SK-N-SH (cell line): Measurements from ENCODE around the gene YAF2. TPM values are rescaled to one million over a fixed set of nuclear protein-coding genes. Genes with fewer than 3 reads are reported as not detected.

Experiments used
- CTCF ChIA-PET: fragments of 300-600, 350-600 bp; formaldehyde crosslinking; extraction: SDS; loops from one replicate; lab custom pipeline; 2021; lab: Yijun Ruan, JAX
- POLR2A ChIA-PET: fragments of 350-600 bp; sonication (Branson Sonifier 250); formaldehyde crosslinking; extraction: SDS; loops from one replicate; lab custom pipeline; 2020; ENCODE audit warnings: antibody characterized with exemption, inconsistent platforms; lab: Yijun Ruan, JAX
- DNase-seq: peaks from one replicate; pipeline ENCODE4 v3.0.0; 2012
- H2AFZ ChIP-seq: fragments of 200-600 bp; sonication (generic); 2 replicates; pipeline ENCODE4 v1.8.1; 2016; ENCODE audit warnings: antibody characterized with exemption, mild to moderate bottlenecking, low read depth
- H3F3A ChIP-seq: fragments of 200-600 bp; sonication (generic); replicated peaks from 2 replicates; pipeline ENCODE3; 2016; ENCODE audit warnings: antibody characterized with exemption, mild to moderate bottlenecking; ENCODE audit not compliant: insufficient read depth
- H3K27ac ChIP-seq, 2 experiments: fragments of 200-500 bp in 1 of 2; fragments of 200-600 bp in 1 of 2; sonication (Bioruptor generic) in 1 of 2; sonication (generic), shearing (Covaris generic) in 1 of 2; 2 replicates each; pipeline versions ENCODE4 v1.5.1 to v1.6.1; 2014 to 2016; ENCODE audit warnings: low read depth in 2 of 2, inconsistent platforms in 1 of 2, low read length in 1 of 2, mild to moderate bottlenecking in 1 of 2, mixed read lengths in 1 of 2
- H3K27me3 ChIP-seq: fragments of 200-600 bp; sonication (generic), shearing (Covaris generic); 2 replicates; pipeline ENCODE4 v1.6.1; 2016; ENCODE audit warnings: mixed run types; ENCODE audit not compliant: insufficient read depth
- H3K36me3 ChIP-seq, 2 experiments: fragments of 200-500 bp in 1 of 2; fragments of 200-600 bp in 1 of 2; sonication (Bioruptor generic) in 1 of 2; sonication (generic) in 1 of 2; replicated peaks in 1 of 2; 2 replicates each; pipeline versions ENCODE3 to v1.5.1; 2014 to 2016; ENCODE audit warnings: low read length in 1 of 2, mild to moderate bottlenecking in 1 of 2; ENCODE audit not compliant: insufficient read depth in 2 of 2, control insufficient read depth in 1 of 2
- H3K4me1 ChIP-seq, 2 experiments: fragments of 200-500 bp in 1 of 2; fragments of 200-600 bp in 1 of 2; sonication (Bioruptor generic) in 1 of 2; sonication (generic), shearing (Covaris generic) in 1 of 2; 2 replicates each; pipeline versions ENCODE4 v1.5.1 to v1.6.1; 2014 to 2016; ENCODE audit warnings: low read depth in 1 of 2, low read length in 1 of 2, mixed run types in 1 of 2; ENCODE audit not compliant: insufficient read depth in 2 of 2, control insufficient read depth in 1 of 2
- H3K4me2 ChIP-seq: fragments of 200-600 bp; sonication (generic), shearing (Covaris generic); 2 replicates; pipeline ENCODE4 v1.6.1; 2017; ENCODE audit warnings: mixed run types
- H3K4me3 ChIP-seq, 2 experiments: fragments of 200-500 bp in 1 of 2; fragments of 200-600 bp in 1 of 2; sonication (Bioruptor generic) in 1 of 2; sonication (generic), shearing (Covaris generic) in 1 of 2; 2 replicates each; pipeline versions ENCODE4 v1.5.1 to v1.8.1; 2014 to 2016; ENCODE audit warnings: low read depth in 2 of 2, inconsistent platforms in 1 of 2, low read length in 1 of 2, mild to moderate bottlenecking in 1 of 2, mixed read lengths in 1 of 2, moderate library complexity in 1 of 2
- H3K79me2 ChIP-seq: fragments of 200-600 bp; sonication (generic); 2 replicates; pipeline ENCODE4 v1.8.1; 2017; ENCODE audit warnings: mild to moderate bottlenecking; ENCODE audit not compliant: insufficient read depth
- H3K9ac ChIP-seq: fragments of 200-600 bp; sonication (generic); 2 replicates; pipeline ENCODE4 v1.6.1; 2017; ENCODE audit warnings: mixed run types
- H3K9me2 ChIP-seq: fragments of 200-600 bp; sonication (generic); 2 replicates; pipeline ENCODE4 v1.6.1; 2017; ENCODE audit warnings: mixed run types
- H3K9me3 ChIP-seq: fragments of 200-600 bp; sonication (generic); 2 replicates; pipeline ENCODE4 v1.6.1; 2017; ENCODE audit warnings: mixed run types, mild to moderate bottlenecking, moderate library complexity
- H4K20me1 ChIP-seq: fragments of 200-600 bp; sonication (generic); 2 replicates; pipeline ENCODE4 v1.6.1; 2017; ENCODE audit warnings: mild to moderate bottlenecking, mixed run types; ENCODE audit not compliant: insufficient read depth
- EP300 ChIP-seq, 2 experiments: IDR thresholded peaks; 2 replicates each; pipeline versions ENCODE4 v1.4.0 to v1.6.1; 2012; ENCODE audit warnings: borderline replicate concordance in 1 of 2, low read depth in 1 of 2, low read length in 1 of 2
- EZH2phosphoT487 ChIP-seq: fragments of 200-600 bp; sonication (generic); IDR thresholded peaks from 2 replicates; pipeline ENCODE4 v1.6.1; 2017; ENCODE audit warnings: low read depth, mixed run types, mild to moderate bottlenecking, antibody characterized with exemption, moderate library complexity, borderline replicate concordance
- FOSL2 ChIP-seq: IDR thresholded peaks from 2 replicates; pipeline ENCODE4 v1.4.0; 2012; ENCODE audit warnings: low read depth, mild to moderate bottlenecking, moderate library complexity, borderline replicate concordance
- FOXM1 ChIP-seq: IDR thresholded peaks from 2 replicates; pipeline ENCODE4 v1.4.0; 2012; ENCODE audit warnings: low read depth, mild to moderate bottlenecking
- GATA2 ChIP-seq: sonication (generic); formaldehyde crosslinking; IDR thresholded peaks from 2 replicates; pipeline ENCODE4 v1.5.0; 2020; ENCODE audit warnings: mild to moderate bottlenecking, missing genetic modification reagents
- JUND ChIP-seq: IDR thresholded peaks from 2 replicates; pipeline ENCODE4 v1.4.0; 2012
- NRF1 ChIP-seq: IDR thresholded peaks from 2 replicates; pipeline ENCODE4 v1.6.1; 2012; ENCODE audit warnings: low read depth, mild to moderate bottlenecking, low read length
- PBX3 ChIP-seq: IDR thresholded peaks from 2 replicates; pipeline ENCODE4; 2012
- POLR2AphosphoS5 ChIP-seq: IDR thresholded peaks from 2 replicates; pipeline ENCODE4 v1.6.1; 2012; ENCODE audit warnings: low read depth, low read length
- RAD21 ChIP-seq: IDR thresholded peaks from 2 replicates; pipeline ENCODE4 v1.6.1; 2012; ENCODE audit warnings: mild to moderate bottlenecking, low read length
- RCOR1 ChIP-seq: fragments of 150-350 bp; IDR thresholded peaks from 2 replicates; pipeline ENCODE4 v1.6.1; 2017; ENCODE audit warnings: antibody characterized with exemption, low read length
- REST ChIP-seq: IDR thresholded peaks from 2 replicates; pipeline ENCODE4 v1.6.1; 2012; ENCODE audit warnings: mild to moderate bottlenecking, low read depth, low read length, moderate library complexity
- RFX5 ChIP-seq: IDR thresholded peaks from 2 replicates; pipeline ENCODE4 v1.6.1; 2012; ENCODE audit warnings: mild to moderate bottlenecking, improper control_type of control experiment, low read length
- SIN3A ChIP-seq: IDR thresholded peaks from 2 replicates; pipeline ENCODE4 v1.6.1; 2012; ENCODE audit warnings: low read depth, mild to moderate bottlenecking, low read length, moderate library complexity, borderline replicate concordance
- TAF1 ChIP-seq: IDR thresholded peaks from 2 replicates; pipeline ENCODE4 v1.6.1; 2012; ENCODE audit warnings: low read depth, mild to moderate bottlenecking, low read length, moderate library complexity, borderline replicate concordance
- TCF12 ChIP-seq: IDR thresholded peaks from 2 replicates; pipeline ENCODE4 v1.4.0; 2012
- TEAD4 ChIP-seq: IDR thresholded peaks from 2 replicates; pipeline ENCODE4 v1.4.0; 2012; ENCODE audit warnings: mild to moderate bottlenecking, borderline replicate concordance; ENCODE audit not compliant: insufficient read depth
- USF2 ChIP-seq: fragments of 150-350 bp; IDR thresholded peaks from 2 replicates; pipeline ENCODE4 v1.6.1; 2017; ENCODE audit warnings: antibody characterized with exemption, low read length, low read depth, borderline replicate concordance
- YY1 ChIP-seq: IDR thresholded peaks from 2 replicates; pipeline ENCODE4 v1.4.0; 2012; ENCODE audit warnings: low read depth, mild to moderate bottlenecking
- WGBS: methylation state at CpG from one replicate; pipeline ENCODE4 v1.1.6; 2017; ENCODE audit warnings: low lambda C conversion rate; 5-methylcytosine and 5-hydroxymethylcytosine counted together
- polyA plus RNA-seq, 3 experiments: library from polyadenylated mRNA; depleted of rRNA; stranded (reverse); fragments of >200 nt; gene quantifications; 2 replicates each; pipeline ENCODE4 v1.2.3, GENCODE V29; 2012
- TF ChIP-seq, protein P1 (sequence below): IDR thresholded peaks from 2 replicates; pipeline ENCODE4 v1.4.0; 2012; ENCODE audit warnings: low read depth, borderline replicate concordance

Gene YAF2
- polyA plus RNA-seq, 1 of the 3 experiments (the other 2 are of a cell fraction) = 5.3 TPM

- Histone ChIP-seq H3K9ac (no peak overlapping the region), H3K9me2 (no peaks in the 10 kb centered on the region), H3K4me1 (peaks cover 8 to 19% of the 10 kb centered on the region in 2 experiments; a peak in 3 of 4 replicates), H3K9me3 (no peaks in the 10 kb centered on the region), H3K27me3 (no peaks in the 10 kb centered on the region), H2AFZ (no peak overlapping the region), H3K36me3 (no peaks in the 10 kb centered on the region), H3F3A (peaks cover 5% of the 10 kb centered on the region), H3K4me3 (no peak overlapping the region), H3K4me2 (0 out of 2 replicates have a peak overlapping the region, but pooled peaks have one; percentile 2), H4K20me1 (no peaks in the 10 kb centered on the region), H3K27ac (peak overlapping the region; percentile 13 to 16; a peak in 2 of 4 replicates), H3K79me2 (peaks cover 53% of the 10 kb centered on the region)
- DNase-seq = no peak
- ChIA-PET POLR2A (no interaction called here), CTCF (no interaction called here)
- no peak for TF ChIP-seq FOXM1
- peak; percentile 22; the same call in 1 of the 2 replicates for TF ChIP-seq FOSL2
- no peak for TF ChIP-seq EP300 (IDR thresholded peaks at IDR 0.05; ENCODE audit: borderline replicate concordance in 1 of 2, low read depth in 1 of 2, low read length in 1 of 2)
- peak; percentile 50; the same call in 1 of the 2 replicates for TF ChIP-seq JUND
- TF ChIP-seq PBX3 = peak; percentile 16; the same call in 1 of the 2 replicates
Observed at GRCh38 chr12:42217656-42218055, 20.4 kb downstream of the YAF2 start.

DNA sequence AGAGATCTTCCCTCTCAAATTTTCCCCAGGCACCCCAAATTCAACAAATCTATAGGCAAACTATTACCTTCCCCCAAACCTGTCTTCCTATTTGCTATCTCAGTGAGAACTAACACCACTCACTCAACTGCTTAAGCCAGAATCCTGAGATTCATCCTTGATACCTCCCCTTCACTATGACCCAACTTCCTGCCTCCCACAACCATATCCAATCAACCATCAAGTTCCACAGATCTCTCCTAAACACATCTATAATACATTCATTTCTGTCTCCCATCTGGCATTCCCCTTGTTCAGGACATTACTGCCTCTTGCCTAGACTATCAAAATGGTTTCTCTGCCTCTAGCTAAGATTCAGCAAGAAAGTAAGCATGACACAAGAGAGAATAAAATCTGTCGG, 21.3 kb downstream of the YAF2 start:
- H4K20me1 ChIP-seq = no peaks in the 10 kb centered on the region
- peaks cover 8 to 19% of the 10 kb centered on the region in 2 experiments; a peak in 3 of 4 replicates for H3K4me1 ChIP-seq
- H3K4me3 ChIP-seq = no peak overlapping the region
- no peak for DNase-seq
- no peak overlapping the region for H2AFZ ChIP-seq
- no peaks in the 10 kb centered on the region for H3K36me3 ChIP-seq
- ChIA-PET POLR2A (no interaction called here), CTCF (no interaction called here)
- H3F3A ChIP-seq = peaks cover 5% of the 10 kb centered on the region
- no peak overlapping the region for H3K9ac ChIP-seq
- peaks cover 55% of the 10 kb centered on the region for H3K79me2 ChIP-seq
- H3K27me3 ChIP-seq = no peaks in the 10 kb centered on the region
- no peak overlapping the region for H3K4me2 ChIP-seq
- H3K9me3 ChIP-seq = no peaks in the 10 kb centered on the region
- H3K27ac ChIP-seq = no peak overlapping the region
- no peaks in the 10 kb centered on the region for H3K9me2 ChIP-seq
- WGBS = 100% methylated on average over 1 of the region's 1 CpG
- TF ChIP-seq USF2 = no peak
- no peak for TF ChIP-seq RCOR1
- no peak for TF ChIP-seq YY1
- no peak for TF ChIP-seq PBX3
- TF ChIP-seq, protein P1, sequence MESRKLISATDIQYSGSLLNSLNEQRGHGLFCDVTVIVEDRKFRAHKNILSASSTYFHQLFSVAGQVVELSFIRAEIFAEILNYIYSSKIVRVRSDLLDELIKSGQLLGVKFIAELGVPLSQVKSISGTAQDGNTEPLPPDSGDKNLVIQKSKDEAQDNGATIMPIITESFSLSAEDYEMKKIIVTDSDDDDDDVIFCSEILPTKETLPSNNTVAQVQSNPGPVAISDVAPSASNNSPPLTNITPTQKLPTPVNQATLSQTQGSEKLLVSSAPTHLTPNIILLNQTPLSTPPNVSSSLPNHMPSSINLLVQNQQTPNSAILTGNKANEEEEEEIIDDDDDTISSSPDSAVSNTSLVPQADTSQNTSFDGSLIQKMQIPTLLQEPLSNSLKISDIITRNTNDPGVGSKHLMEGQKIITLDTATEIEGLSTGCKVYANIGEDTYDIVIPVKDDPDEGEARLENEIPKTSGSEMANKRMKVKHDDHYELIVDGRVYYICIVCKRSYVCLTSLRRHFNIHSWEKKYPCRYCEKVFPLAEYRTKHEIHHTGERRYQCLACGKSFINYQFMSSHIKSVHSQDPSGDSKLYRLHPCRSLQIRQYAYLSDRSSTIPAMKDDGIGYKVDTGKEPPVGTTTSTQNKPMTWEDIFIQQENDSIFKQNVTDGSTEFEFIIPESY = no peak
- no peak for TF ChIP-seq TCF12
- TF ChIP-seq NRF1 = no peak
- TF ChIP-seq EZH2phosphoT487 = no peak
- TF ChIP-seq REST = no peak
- TF ChIP-seq SIN3A = no peak
- TF ChIP-seq TEAD4 = no peak
- TF ChIP-seq RFX5 = no peak
- TF ChIP-seq FOXM1 = no peak
- TF ChIP-seq POLR2AphosphoS5 = no peak
- no peak for TF ChIP-seq RAD21
- no peak for TF ChIP-seq GATA2 (CRISPR knock-in tag)
- TF ChIP-seq TAF1 = no peak
